ENCODE results near the gene CTXN1.

DNA sequence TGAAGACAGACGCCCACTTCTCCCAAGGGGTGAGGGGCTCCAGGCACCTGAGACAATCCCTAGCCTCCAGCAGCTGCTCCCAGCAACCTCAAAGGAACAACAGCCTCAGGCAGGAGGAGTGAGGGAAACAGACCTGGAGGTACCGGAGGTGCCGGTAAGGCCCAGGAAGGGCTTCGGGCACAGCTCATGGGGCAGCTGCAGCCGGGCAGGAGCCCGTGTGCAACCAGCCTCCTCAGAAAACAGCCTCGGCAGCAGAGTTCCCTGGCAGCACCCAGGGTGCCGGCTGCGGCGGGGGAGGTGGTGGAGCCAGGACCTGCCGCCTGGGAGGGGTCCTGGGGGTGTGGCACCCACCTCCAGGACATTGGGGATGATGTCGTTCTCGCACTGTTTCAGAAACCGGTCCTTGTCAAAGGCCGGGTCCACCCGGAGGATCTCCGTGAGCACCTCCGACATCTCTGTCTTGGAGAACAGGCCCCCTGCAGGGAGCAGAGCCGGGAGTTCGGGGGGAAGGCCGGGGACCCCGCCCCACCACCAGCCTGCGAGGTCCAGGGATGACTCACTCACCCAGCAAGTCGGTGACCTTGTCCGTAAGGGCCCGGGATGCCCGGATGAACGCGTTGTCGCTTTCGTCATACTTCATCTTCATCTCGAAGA, 6.5 kb upstream of the CTXN1 start:
- TF ChIP-seq, protein P1, sequence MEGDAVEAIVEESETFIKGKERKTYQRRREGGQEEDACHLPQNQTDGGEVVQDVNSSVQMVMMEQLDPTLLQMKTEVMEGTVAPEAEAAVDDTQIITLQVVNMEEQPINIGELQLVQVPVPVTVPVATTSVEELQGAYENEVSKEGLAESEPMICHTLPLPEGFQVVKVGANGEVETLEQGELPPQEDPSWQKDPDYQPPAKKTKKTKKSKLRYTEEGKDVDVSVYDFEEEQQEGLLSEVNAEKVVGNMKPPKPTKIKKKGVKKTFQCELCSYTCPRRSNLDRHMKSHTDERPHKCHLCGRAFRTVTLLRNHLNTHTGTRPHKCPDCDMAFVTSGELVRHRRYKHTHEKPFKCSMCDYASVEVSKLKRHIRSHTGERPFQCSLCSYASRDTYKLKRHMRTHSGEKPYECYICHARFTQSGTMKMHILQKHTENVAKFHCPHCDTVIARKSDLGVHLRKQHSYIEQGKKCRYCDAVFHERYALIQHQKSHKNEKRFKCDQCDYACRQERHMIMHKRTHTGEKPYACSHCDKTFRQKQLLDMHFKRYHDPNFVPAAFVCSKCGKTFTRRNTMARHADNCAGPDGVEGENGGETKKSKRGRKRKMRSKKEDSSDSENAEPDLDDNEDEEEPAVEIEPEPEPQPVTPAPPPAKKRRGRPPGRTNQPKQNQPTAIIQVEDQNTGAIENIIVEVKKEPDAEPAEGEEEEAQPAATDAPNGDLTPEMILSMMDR (IDR thresholded peaks at IDR 0.05): no peak
- TF ChIP-seq POLR2A (IDR thresholded peaks at IDR 0.05): no peak
- TF ChIP-seq EP300 (IDR thresholded peaks at IDR 0.05): no peak
